DND-41 (cell line): ENCODE data around the gene GPX3.

Experiments used
- ATAC-seq: fragments of 200-7000 bp; cut with Tn5 transposase; 3 replicates; pipeline ENCODE4 v1.9.1; 2021; ENCODE audit warnings: low read depth; ENCODE audit not compliant: insufficient read depth
- DNase-seq: peaks from one replicate; pipeline ENCODE4 v3.0.0-alpha.2; 2020
- H2AFZ ChIP-seq: 2 replicates; pipeline ENCODE4 v1.6.0; 2012; ENCODE audit warnings: low read depth, low read length
- H3K27ac ChIP-seq: 2 replicates; pipeline ENCODE4 v1.5.1; 2012; ENCODE audit warnings: low read length, inconsistent platforms
- H3K27me3 ChIP-seq: fragments of 200-600 bp; sonication (generic); 2 replicates; pipeline ENCODE4 v1.6.0; 2012; ENCODE audit warnings: low read length, mild to moderate bottlenecking, inconsistent platforms; ENCODE audit not compliant: insufficient read depth, poor library complexity
- H3K36me3 ChIP-seq: 2 replicates; pipeline ENCODE4 v1.5.1; 2012; ENCODE audit warnings: low read length, inconsistent platforms; ENCODE audit not compliant: insufficient read depth
- H3K4me1 ChIP-seq: 2 replicates; pipeline ENCODE4 v1.5.1; 2012; ENCODE audit warnings: mild to moderate bottlenecking, low read length; ENCODE audit not compliant: insufficient read depth
- H3K4me2 ChIP-seq: 2 replicates; pipeline ENCODE4 v1.6.0; 2012; ENCODE audit warnings: mild to moderate bottlenecking, moderate library complexity, low read length, inconsistent platforms; ENCODE audit not compliant: insufficient read depth
- H3K4me3 ChIP-seq, 2 experiments: fragments of 200-600 bp in 1 of 2; shearing (Covaris generic) in 1 of 2; 2 replicates each; pipeline ENCODE4 v1.5.1; 2012 to 2016; ENCODE audit warnings: inconsistent platforms in 2 of 2, low read length in 2 of 2, mild to moderate bottlenecking in 2 of 2, low read depth in 1 of 2, moderate library complexity in 1 of 2
- H3K79me2 ChIP-seq: 2 replicates; pipeline ENCODE4 v1.6.0; 2012; ENCODE audit warnings: low read length, inconsistent platforms; ENCODE audit not compliant: insufficient read depth
- H3K9ac ChIP-seq: 2 replicates; pipeline ENCODE4 v1.6.0; 2012; ENCODE audit warnings: low read depth, mild to moderate bottlenecking, inconsistent platforms, low read length, moderate library complexity
- H3K9me3 ChIP-seq: 2 replicates; pipeline ENCODE4 v1.5.1; 2012; ENCODE audit warnings: low read length, moderate library complexity, mild to moderate bottlenecking, inconsistent platforms; ENCODE audit not compliant: insufficient read depth, severe bottlenecking
- H4K20me1 ChIP-seq: 2 replicates; pipeline ENCODE4 v1.6.0; 2012; ENCODE audit warnings: low read length; ENCODE audit not compliant: insufficient read depth
- EZH2 ChIP-seq: IDR thresholded peaks from 3 replicates; pipeline ENCODE4 v1.6.1; 2012; ENCODE audit warnings: borderline replicate concordance, low read depth, mild to moderate bottlenecking, moderate library complexity, low read length, inconsistent platforms; ENCODE audit not compliant: severe bottlenecking
- TF ChIP-seq, protein P1 (sequence below): IDR thresholded peaks from 2 replicates; pipeline ENCODE4 v1.5.1; 2012; ENCODE audit warnings: borderline replicate concordance, low read length, moderate library complexity, mild to moderate bottlenecking; ENCODE audit not compliant: poor library complexity, severe bottlenecking; ENCODE audit errors: extremely low read depth

Gene GPX3

DNA sequence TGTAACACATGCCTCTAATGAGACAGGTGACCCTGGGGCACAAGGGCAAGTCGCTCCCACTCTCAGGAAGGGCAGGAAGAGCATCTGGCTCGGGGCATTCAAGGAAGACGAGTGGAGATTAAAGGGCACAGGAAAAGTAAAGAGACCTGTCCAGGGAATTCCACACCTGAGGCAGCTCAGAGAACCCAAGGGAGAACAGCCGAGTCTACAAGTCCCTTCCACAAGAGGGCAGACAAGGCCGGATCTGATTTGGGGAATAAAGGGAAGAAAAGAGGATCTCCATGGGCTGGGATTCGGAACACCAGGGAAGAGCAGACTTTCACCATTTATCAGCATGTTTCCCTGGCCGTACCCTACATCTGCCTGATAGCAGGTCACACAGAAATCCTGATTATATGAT lies 28.1 kb downstream of the GPX3 start:
- Histone ChIP-seq H4K20me1 (peaks cover 1% of the 10 kb centered on the region; the same call in 1 of the 2 replicates), H3K27me3 (no peaks in the 10 kb centered on the region), H3K9me3 (no peaks in the 10 kb centered on the region), H3K79me2 (no peaks in the 10 kb centered on the region), H3K27ac (no peak overlapping the region), H3K4me3 (no peak overlapping the region), H3K9ac (no peak overlapping the region), H3K36me3 (peaks cover 75% of the 10 kb centered on the region), H3K4me1 (no peaks in the 10 kb centered on the region), H3K4me2 (no peak overlapping the region), H2AFZ (no peak overlapping the region)
- ATAC-seq (no peak), DNase-seq (no peak)
- TF ChIP-seq EZH2: no peak
- TF ChIP-seq, protein P1, sequence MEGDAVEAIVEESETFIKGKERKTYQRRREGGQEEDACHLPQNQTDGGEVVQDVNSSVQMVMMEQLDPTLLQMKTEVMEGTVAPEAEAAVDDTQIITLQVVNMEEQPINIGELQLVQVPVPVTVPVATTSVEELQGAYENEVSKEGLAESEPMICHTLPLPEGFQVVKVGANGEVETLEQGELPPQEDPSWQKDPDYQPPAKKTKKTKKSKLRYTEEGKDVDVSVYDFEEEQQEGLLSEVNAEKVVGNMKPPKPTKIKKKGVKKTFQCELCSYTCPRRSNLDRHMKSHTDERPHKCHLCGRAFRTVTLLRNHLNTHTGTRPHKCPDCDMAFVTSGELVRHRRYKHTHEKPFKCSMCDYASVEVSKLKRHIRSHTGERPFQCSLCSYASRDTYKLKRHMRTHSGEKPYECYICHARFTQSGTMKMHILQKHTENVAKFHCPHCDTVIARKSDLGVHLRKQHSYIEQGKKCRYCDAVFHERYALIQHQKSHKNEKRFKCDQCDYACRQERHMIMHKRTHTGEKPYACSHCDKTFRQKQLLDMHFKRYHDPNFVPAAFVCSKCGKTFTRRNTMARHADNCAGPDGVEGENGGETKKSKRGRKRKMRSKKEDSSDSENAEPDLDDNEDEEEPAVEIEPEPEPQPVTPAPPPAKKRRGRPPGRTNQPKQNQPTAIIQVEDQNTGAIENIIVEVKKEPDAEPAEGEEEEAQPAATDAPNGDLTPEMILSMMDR: peak; percentile 27

DNA sequence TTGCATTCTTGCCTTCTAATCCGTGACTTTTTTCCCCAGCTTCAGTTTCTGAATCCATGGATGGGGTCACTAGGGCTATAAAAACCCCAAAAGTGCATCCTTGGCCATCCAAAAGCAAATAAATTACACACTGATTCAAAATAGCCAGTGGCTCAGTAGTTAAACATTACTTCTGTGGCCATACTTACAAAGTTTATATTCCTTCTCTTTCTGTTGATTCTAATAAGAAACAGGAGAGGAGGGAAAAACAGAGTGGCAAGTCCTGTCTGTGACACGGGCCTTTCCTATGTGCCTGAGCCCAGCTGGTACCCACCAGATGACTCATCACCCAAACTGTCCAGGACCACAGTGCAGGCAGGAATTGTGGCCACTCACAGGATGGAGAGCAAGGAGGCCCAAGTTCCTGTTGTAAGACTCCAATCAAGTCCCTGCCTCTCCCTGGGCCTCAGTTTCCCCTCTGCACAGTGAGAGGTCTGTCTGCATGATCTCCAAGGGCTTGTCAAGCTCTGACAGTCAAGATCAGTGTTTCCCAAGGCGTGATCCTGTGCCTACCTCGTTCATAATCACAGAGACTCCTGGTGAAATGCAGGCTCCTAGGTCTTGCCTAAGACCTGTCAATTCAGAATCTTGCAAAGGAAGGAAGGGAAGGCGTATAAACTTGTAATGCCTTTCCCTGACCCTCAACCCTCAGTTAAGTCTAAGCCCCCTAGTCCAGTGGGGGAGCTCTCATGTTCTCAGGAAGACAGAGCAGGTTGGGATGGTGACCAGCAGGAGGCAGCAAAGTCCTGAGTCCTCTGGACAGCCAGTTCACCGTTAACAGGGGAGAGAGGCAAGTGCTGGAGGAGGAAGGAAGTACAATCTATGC lies 30.9 kb downstream of the GPX3 start:
- H3K27ac ChIP-seq: no peak overlapping the region
- TF ChIP-seq EZH2: no peak
- TF ChIP-seq, protein P1: peak; percentile 87
- peaks cover 11% of the 10 kb centered on the region; the same call in 1 of the 2 replicates for H4K20me1 ChIP-seq
- no peaks in the 10 kb centered on the region for H3K4me1 ChIP-seq
- H2AFZ ChIP-seq: no peak overlapping the region
- peak; percentile 66 for DNase-seq
- H3K9me3 ChIP-seq: no peaks in the 10 kb centered on the region
- no peak overlapping the region for H3K9ac ChIP-seq
- peak; percentile 88 for ATAC-seq
- H3K27me3 ChIP-seq: no peaks in the 10 kb centered on the region
- peaks cover 86% of the 10 kb centered on the region for H3K36me3 ChIP-seq
- no peak overlapping the region for H3K4me2 ChIP-seq
- no peak overlapping the region for H3K4me3 ChIP-seq
- no peaks in the 10 kb centered on the region for H3K79me2 ChIP-seq

DNA sequence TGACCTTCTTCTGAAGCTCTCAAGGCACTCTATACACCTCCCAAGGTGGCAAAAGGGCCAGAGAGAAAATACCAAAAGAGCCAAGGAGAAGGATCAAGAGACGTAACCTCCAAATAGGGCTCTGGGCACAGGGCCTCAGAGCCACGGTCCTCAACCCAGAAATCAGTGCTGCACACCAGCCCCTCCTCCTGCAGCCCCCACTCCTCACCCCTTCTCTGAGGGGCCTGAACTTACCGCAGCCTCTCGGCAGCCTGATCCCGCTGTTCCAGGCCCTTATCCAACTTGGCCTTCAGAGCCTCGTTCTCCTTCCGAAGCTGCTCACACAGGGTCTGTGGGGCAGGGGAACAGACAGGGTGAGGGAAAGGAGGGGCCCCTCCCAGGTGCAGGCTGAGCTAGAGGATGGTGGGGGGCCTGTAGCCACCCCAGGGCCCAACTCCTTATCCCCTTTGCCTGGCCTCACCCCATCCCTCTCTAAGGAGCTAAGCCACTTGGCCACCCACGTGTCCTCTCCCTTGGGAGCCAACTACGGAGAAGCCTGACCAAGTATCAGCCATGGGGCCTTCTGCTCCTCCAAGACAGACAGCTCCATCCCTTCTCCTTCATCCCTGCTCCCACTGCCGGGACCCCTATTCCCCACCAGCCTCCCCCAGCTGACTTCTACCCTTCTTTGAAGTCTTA lies 31.7 kb downstream of the GPX3 start:
- H3K36me3 ChIP-seq: peaks cover 91% of the 10 kb centered on the region
- no peaks in the 10 kb centered on the region for H3K4me1 ChIP-seq
- H3K27me3 ChIP-seq: no peaks in the 10 kb centered on the region
- H4K20me1 ChIP-seq: peaks cover 12% of the 10 kb centered on the region; the same call in 1 of the 2 replicates
- no peaks in the 10 kb centered on the region for H3K79me2 ChIP-seq
- ATAC-seq (peak; percentile 27; the same call in 1 of the 3 replicates), DNase-seq (no peak)
- no peak overlapping the region for H3K4me2 ChIP-seq
- H3K9ac ChIP-seq: no peak overlapping the region
- H3K4me3 ChIP-seq: no peak overlapping the region
- no peaks in the 10 kb centered on the region for H3K9me3 ChIP-seq
- H3K27ac ChIP-seq: no peak overlapping the region
- TF ChIP-seq, protein P1: no peak
- no peak for TF ChIP-seq EZH2
- no peak overlapping the region for H2AFZ ChIP-seq
